Astrocyte (in vitro differentiated cells and primary cell): ENCODE results near the gene MYO1B. TPM values are rescaled to one million over a fixed set of nuclear protein-coding genes. Genes with fewer than 3 reads are reported as not detected.

Experiments
- DNase-seq: peaks from one replicate; pipeline ENCODE4 v3.0.0-alpha.2; 2010; ENCODE audit warnings: low read depth
- FAIRE-seq: peaks from 2 replicates; lab custom pipeline; 2011; peaks lifted over from hg19 to GRCh38; lab: Jason Lieb, UNC
- H2AFZ ChIP-seq: 2 replicates; pipeline ENCODE4 v1.6.0; 2012; ENCODE audit warnings: low read depth, low read length, inconsistent platforms
- H3K27ac ChIP-seq: 2 replicates; pipeline ENCODE4 v1.5.1; 2011; ENCODE audit warnings: low read depth, low read length, inconsistent platforms
- H3K27me3 ChIP-seq: 2 replicates; pipeline ENCODE4 v1.6.0; 2011; ENCODE audit warnings: low read length, inconsistent platforms; ENCODE audit not compliant: insufficient read depth
- H3K36me3 ChIP-seq: 2 replicates; pipeline ENCODE4 v1.5.1; 2011; ENCODE audit warnings: low read length, inconsistent platforms; ENCODE audit not compliant: insufficient read depth
- H3K4me1 ChIP-seq: 2 replicates; pipeline ENCODE4 v1.5.1; 2011; ENCODE audit warnings: low read length, inconsistent platforms; ENCODE audit not compliant: insufficient read depth
- H3K4me2 ChIP-seq: 2 replicates; pipeline ENCODE4 v1.6.0; 2012; ENCODE audit warnings: low read length, inconsistent platforms
- H3K4me3 ChIP-seq: 2 replicates; pipeline ENCODE4 v1.5.1; 2011; ENCODE audit warnings: low read depth, mild to moderate bottlenecking, low read length, inconsistent platforms; ENCODE audit not compliant: insufficient read depth
- H3K79me2 ChIP-seq: 2 replicates; pipeline ENCODE4 v1.6.0; 2012; ENCODE audit warnings: mild to moderate bottlenecking, low read length, inconsistent platforms; ENCODE audit not compliant: insufficient read depth
- H3K9ac ChIP-seq: 2 replicates; pipeline ENCODE4 v1.6.0; 2012; ENCODE audit warnings: mild to moderate bottlenecking, low read length, inconsistent platforms
- H3K9me3 ChIP-seq: 2 replicates; pipeline ENCODE4 v1.5.1; 2012; ENCODE audit warnings: low read depth, mild to moderate bottlenecking, low read length, inconsistent platforms; ENCODE audit not compliant: insufficient read depth
- H4K20me1 ChIP-seq: 2 replicates; pipeline ENCODE4 v1.6.0; 2012; ENCODE audit warnings: low read length, inconsistent platforms; ENCODE audit not compliant: insufficient read depth
- H3K27ac Mint-ChIP-seq: one replicate; pipeline ENCODE4 v1.8.0; 2021; ENCODE audit warnings: mild to moderate bottlenecking, mixed read lengths; ENCODE audit not compliant: unreplicated experiment
- H3K27me3 Mint-ChIP-seq: one replicate; pipeline ENCODE4 v1.8.0; 2021; ENCODE audit warnings: low read depth, mixed read lengths; ENCODE audit not compliant: unreplicated experiment
- H3K36me3 Mint-ChIP-seq: one replicate; pipeline ENCODE4 v1.8.0; 2021; ENCODE audit warnings: low read depth, mixed read lengths; ENCODE audit not compliant: unreplicated experiment
- H3K4me1 Mint-ChIP-seq: one replicate; pipeline ENCODE4 v1.8.0; 2021; ENCODE audit warnings: low read depth, mixed read lengths; ENCODE audit not compliant: unreplicated experiment
- H3K4me3 Mint-ChIP-seq: one replicate; pipeline ENCODE4 v1.8.0; 2021; ENCODE audit warnings: mild to moderate bottlenecking, moderate library complexity, mixed read lengths; ENCODE audit not compliant: unreplicated experiment
- H3K9me3 Mint-ChIP-seq: one replicate; pipeline ENCODE4 v1.8.0; 2021; ENCODE audit warnings: mild to moderate bottlenecking, mixed read lengths; ENCODE audit not compliant: unreplicated experiment
- EZH2 ChIP-seq: IDR thresholded peaks from 2 replicates; pipeline ENCODE4 v1.6.1; 2012; ENCODE audit warnings: mild to moderate bottlenecking, low read length, inconsistent platforms; ENCODE audit not compliant: insufficient read depth
- total RNA-seq: library from RNA; stranded (reverse); gene quantifications from 2 replicates; pipeline ENCODE4 v1.2.1, GENCODE V29; 2021
- TF ChIP-seq, protein P1 (sequence below): IDR thresholded peaks from 2 replicates; pipeline ENCODE4 v1.5.1; 2011; ENCODE audit warnings: low read depth, mild to moderate bottlenecking, inconsistent platforms, low read length, moderate library complexity; ENCODE audit not compliant: insufficient read depth

MYO1B gene
- total RNA-seq, 1 donor from 2014 or later = 95.7 TPM

GRCh38 chr2:191360918-191361317, 115.7 kb downstream of the MYO1B start:
- DNase-seq (no peak), FAIRE-seq (no peak)
- Histone ChIP-seq H3K4me2 (no peak overlapping the region), H3K4me3 (no peak overlapping the region), H3K27ac (no peak overlapping the region), H2AFZ (no peak overlapping the region), H4K20me1 (peaks cover 11% of the 10 kb centered on the region), H3K27me3 (no peaks in the 10 kb centered on the region), H3K36me3 (peaks cover 36% of the 10 kb centered on the region), H3K9ac (no peak overlapping the region), H3K9me3 (no peaks in the 10 kb centered on the region), H3K79me2 (peaks cover 22% of the 10 kb centered on the region), H3K4me1 (peaks cover 8% of the 10 kb centered on the region)
- Mint-ChIP-seq H3K4me1 (no peaks in the 10 kb centered on the region), H3K27ac (no peak overlapping the region), H3K9me3 (no peaks in the 10 kb centered on the region), H3K36me3 (peaks cover 17% of the 10 kb centered on the region), H3K27me3 (no peaks in the 10 kb centered on the region), H3K4me3 (no peak overlapping the region)
- TF ChIP-seq, protein P1, sequence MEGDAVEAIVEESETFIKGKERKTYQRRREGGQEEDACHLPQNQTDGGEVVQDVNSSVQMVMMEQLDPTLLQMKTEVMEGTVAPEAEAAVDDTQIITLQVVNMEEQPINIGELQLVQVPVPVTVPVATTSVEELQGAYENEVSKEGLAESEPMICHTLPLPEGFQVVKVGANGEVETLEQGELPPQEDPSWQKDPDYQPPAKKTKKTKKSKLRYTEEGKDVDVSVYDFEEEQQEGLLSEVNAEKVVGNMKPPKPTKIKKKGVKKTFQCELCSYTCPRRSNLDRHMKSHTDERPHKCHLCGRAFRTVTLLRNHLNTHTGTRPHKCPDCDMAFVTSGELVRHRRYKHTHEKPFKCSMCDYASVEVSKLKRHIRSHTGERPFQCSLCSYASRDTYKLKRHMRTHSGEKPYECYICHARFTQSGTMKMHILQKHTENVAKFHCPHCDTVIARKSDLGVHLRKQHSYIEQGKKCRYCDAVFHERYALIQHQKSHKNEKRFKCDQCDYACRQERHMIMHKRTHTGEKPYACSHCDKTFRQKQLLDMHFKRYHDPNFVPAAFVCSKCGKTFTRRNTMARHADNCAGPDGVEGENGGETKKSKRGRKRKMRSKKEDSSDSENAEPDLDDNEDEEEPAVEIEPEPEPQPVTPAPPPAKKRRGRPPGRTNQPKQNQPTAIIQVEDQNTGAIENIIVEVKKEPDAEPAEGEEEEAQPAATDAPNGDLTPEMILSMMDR = no peak
- TF ChIP-seq EZH2 = no peak

GRCh38 chr2:191362841-191363240, 117.6 kb downstream of the MYO1B start:
- Mint-ChIP-seq H3K27me3 (no peaks in the 10 kb centered on the region), H3K9me3 (no peaks in the 10 kb centered on the region), H3K4me1 (no peaks in the 10 kb centered on the region), H3K27ac (no peak overlapping the region), H3K36me3 (peaks cover 16% of the 10 kb centered on the region), H3K4me3 (no peak overlapping the region)
- no peak for TF ChIP-seq EZH2
- TF ChIP-seq, protein P1 = no peak
- H3K79me2 ChIP-seq = peaks cover 15% of the 10 kb centered on the region
- no peak for DNase-seq
- H3K9me3 ChIP-seq = no peaks in the 10 kb centered on the region
- no peak overlapping the region for H3K4me3 ChIP-seq
- H3K4me1 ChIP-seq = peaks cover 20% of the 10 kb centered on the region
- H4K20me1 ChIP-seq = peaks cover 19% of the 10 kb centered on the region
- no peak overlapping the region for H3K27ac ChIP-seq
- peaks cover 36% of the 10 kb centered on the region for H3K36me3 ChIP-seq
- no peak for FAIRE-seq
- H2AFZ ChIP-seq = no peak overlapping the region
- no peak overlapping the region for H3K4me2 ChIP-seq
- H3K27me3 ChIP-seq = no peaks in the 10 kb centered on the region
- H3K9ac ChIP-seq = no peak overlapping the region

DNA sequence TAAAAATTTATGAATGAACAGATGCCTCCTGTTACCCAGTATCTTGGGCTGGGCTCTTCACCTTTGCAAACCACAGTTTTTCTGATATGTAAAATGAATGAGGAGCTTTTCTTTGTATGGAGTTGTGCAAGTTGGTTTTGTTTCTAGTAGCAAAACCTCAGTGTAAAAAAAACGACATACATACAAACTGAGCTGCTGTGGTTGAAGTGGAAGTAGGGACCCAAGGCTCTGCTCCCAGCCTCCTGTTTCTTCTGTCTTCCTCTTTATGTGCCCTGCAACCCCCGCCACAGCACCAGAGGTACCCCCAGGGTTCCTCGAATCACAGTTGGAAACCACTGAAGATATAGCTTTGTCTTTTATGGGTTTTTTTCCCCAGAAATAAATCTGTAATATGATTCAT, 118.1 kb downstream of the MYO1B start:
- Histone ChIP-seq H3K4me1 (peaks cover 20% of the 10 kb centered on the region), H3K4me2 (no peak overlapping the region), H3K36me3 (peaks cover 38% of the 10 kb centered on the region), H3K9me3 (no peaks in the 10 kb centered on the region), H3K79me2 (peaks cover 11% of the 10 kb centered on the region), H3K27ac (no peak overlapping the region), H4K20me1 (peaks cover 18% of the 10 kb centered on the region), H3K4me3 (no peak overlapping the region), H2AFZ (no peak overlapping the region), H3K9ac (no peak overlapping the region), H3K27me3 (no peaks in the 10 kb centered on the region)
- DNase-seq (no peak), FAIRE-seq (no peak)
- Mint-ChIP-seq H3K4me1 (no peaks in the 10 kb centered on the region), H3K4me3 (no peak overlapping the region), H3K9me3 (no peaks in the 10 kb centered on the region), H3K36me3 (peaks cover 16% of the 10 kb centered on the region), H3K27ac (no peak overlapping the region), H3K27me3 (no peaks in the 10 kb centered on the region)
- TF ChIP-seq, protein P1 = no peak
- no peak for TF ChIP-seq EZH2
